HG02981 (cell line): ENCODE results near the gene PLK5.
A peak's percentile ranks its signal among the peaks of the same experiment; 100 is the strongest.

Experiments used
- ATAC-seq: cut with Tn5 transposase; IDR thresholded peaks from one replicate; pipeline ENCODE4 v1.9.1; 2021; ENCODE audit warnings: mild to moderate bottlenecking, moderate library complexity; ENCODE audit not compliant: unreplicated experiment

Gene PLK5

DNA sequence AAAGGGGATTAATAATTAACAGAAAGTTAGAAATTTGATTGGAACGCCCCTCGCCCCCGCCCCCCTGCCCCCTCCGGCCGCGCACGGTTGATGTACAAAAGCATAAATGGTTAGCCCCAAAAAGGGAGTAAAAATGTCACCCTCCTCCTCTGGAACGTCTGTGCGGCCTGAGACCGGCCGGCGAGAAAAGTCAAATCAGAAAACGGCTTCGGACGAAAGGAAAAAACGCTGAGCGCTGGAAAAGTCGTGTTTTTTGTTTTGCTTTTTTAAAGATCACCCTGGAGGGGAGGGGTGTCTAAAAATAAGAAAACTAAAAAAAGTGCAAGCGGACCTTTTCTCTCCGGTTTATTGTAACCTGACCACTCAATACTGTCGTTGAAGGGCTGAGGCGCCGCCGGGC, 31.1 kb downstream of the PLK5 start:
- no peak for ATAC-seq

DNA sequence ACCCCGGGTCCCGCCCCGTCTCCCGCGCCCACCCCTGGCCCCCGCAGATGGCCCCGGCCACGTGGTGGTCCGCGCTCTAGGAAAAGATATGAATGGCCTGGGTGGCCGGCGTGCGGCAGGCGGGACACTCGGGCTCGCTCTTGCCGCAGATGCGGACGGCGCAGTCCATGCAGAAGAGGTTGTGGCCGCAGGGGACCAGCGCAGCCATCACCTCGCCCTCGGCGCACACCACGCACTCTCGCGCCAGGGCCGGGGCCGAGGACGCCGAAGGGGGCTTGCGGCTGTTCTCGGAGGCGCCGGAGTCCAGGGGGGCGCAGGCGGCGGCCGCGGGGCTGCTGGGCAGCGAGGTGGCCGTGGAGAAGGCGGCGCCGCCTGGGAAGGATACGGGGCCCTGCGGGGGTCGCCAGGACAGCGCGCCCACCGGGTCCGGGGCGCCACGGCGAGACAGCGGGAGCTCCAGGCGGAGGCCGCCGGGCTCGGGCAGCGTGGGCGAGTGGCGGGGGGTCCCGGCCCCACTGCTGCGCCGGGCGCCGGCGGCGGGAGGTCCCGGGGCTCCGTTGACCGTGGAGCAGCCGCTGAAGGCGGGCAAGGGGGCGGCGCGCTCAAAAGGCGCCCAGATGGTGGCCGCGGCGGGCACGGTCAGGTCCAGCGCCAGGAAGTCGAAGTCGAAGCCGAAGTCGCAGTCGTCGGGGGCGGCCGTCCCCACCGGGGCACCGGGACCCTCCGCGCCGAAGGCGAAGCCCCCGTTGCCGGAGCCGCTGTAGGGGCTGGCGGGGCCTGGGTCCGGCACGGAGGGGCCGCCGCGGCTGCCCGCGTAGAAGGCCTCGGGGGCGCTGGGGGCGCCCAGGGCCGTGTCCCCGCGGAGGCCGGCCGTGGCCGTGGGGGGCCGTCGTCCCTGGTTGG, 31.9 kb downstream of the PLK5 start:
- ATAC-seq: no peak

DNA sequence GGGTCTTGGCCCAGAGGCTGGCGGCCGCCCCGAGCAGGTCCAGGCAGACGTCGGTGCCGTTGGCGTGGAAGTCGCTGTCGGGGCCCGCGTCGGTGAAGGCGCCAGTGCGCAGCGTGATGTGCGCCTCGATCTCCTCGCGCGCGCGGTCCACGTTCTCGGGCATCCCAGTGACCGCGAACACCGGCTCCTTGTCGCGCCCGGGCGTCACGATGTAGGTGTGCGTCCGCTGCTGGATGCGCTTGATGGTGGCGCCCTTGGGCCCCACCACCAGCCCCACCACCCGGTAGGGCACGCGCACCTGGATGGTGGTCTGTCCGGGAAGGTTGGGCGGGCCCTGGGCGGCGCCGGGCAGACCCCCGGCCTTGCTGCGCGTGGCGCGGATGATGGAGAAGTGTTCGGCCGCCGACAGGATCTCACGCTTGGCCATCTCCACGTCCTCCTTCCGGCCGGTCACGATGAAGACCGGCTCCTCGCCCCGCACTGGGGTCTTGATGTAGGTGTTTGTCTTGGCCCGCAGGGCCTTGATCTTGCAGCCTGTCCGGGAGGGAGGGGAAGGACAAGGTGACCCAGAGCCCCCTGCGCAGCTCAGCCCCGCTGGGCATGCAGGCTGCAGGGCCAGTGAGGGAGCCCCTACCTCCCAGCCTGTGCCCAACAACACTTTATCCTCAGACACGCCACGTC, 32.7 kb downstream of the PLK5 start:
- no peak for ATAC-seq

DNA sequence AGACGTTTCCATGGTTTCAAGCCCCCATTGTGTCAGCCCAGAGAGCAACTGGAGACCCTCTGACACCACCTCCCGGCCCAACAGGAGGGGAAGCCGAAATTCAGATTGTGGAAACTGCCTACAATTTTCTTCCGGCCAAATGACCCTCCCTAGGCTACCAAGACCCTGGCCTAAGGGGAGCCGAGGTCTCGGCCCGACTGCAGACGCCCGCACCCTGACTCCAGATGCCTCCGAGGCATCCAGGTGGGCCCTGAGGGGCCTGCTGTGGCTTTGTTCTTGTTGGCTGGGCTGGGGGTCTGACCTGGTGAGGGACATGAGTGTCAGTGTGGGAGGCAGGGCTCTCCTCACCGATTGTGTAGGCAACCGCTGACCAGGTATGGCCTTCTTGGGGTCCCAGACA, 34.7 kb downstream of the PLK5 start:
- ATAC-seq: no peak

DNA sequence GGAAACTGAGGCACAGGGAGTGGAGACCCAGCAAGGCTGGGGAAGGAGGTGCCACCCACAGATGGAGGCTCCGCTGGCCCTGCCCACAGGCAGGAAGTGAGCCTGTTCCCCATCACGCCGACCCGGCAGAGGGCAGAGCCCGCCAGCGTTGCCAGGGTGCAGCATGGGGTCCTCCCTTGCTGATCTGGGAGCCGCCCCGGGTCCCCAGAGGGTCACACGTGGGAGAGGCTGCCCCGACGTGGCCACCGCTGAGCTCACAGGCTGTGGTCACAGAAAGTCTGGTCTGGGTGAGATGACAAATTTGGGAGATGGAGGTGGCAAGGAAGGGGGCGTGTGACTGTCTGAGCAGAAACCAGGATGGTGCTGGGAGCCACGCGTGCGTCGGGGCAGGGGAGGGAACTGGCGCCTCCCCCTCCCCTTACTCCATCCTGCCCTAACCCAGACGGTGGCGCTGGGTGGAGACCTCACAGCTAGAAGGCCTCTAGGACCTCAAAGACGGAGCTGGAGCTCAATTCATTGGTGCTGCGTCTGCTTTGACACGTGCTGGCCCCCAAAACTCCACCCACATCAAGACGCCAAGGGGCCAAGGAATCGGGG, 36.5 kb downstream of the PLK5 start:
- no peak for ATAC-seq

DNA sequence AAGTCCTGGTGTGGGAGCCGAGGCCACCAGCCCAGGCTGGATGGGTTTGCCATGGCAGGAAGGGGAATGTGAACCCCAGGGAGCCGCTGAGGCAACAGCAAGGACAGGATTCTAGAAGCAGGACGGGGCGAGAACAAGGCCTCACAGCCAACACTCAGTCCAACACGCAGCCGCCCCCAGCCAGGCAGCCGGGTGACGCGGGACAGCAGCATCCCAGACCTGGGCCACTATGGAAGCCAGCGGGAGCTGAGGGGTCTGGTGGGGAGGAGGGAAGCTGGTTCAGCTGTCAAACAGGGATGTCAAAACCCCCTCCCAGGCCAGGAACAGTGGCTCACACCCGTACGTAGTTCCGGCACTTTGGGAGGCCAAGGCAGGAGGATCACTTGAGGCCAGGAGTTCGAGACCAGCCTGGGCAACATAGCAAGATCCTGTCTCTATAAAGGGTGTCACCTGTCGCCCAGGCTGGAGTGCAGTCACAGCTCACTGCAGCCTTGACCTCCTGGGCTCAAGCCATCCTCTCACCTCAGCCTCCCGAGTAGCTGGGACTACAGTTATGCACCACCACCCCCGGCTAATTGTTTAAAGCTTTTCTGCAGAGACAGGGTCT, 37.5 kb downstream of the PLK5 start:
- ATAC-seq: no peak

DNA sequence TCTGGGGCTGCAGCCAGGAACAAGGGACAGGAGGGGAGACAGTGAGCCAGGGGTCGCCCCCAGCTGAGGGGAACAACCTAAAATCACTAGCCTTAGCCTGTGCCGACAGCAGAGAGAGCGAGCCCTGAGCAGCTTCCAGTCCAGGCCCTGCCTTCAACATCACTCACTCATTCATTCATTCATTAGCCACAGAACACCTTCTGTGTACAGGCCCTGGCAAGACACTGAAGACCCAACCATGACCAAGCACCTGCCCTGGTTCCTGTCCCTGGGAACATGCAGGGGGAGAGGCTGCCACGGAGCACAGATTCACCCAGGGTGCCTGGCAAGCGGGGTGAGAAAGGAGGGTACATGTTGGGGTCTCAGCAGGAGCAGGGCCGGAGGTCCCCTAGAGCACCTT, 39.4 kb downstream of the PLK5 start:
- ATAC-seq: no peak

DNA sequence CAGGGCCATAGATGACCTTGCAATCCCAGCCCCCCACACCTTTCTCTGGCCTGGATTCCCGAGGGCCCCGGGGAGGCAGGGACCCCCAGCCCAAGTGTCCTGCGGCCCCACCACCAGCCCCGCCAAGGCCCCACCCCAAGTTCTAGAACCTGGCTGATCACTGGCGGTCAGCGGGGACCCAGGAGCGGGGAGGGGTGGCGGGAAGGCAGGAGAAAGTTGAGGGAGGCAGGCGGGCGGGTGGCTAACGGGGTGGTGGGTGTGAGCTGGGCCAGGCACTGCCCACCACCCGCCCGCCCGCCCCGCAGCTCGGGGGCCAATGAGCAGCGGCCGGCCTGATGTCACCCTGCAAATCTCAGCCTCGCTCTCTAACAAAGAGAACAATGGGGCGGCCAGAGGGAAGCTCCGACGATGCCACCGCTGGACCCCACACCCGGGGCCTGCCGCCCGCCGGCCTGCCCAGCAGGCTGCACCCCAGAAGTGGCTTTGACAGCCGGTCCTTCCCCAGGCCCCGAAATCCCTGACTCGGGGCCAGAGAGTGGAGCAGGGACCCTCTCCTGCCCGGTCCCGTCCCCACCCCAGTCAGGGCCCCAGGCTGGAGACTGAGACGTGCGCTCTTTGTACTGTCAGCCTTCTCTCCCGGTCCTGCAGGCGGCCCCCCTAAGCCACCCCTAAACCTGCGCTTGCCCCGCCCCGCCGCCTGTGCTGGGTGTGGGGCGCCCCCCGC, 42.7 kb downstream of the PLK5 start:
- ATAC-seq: no peak

DNA sequence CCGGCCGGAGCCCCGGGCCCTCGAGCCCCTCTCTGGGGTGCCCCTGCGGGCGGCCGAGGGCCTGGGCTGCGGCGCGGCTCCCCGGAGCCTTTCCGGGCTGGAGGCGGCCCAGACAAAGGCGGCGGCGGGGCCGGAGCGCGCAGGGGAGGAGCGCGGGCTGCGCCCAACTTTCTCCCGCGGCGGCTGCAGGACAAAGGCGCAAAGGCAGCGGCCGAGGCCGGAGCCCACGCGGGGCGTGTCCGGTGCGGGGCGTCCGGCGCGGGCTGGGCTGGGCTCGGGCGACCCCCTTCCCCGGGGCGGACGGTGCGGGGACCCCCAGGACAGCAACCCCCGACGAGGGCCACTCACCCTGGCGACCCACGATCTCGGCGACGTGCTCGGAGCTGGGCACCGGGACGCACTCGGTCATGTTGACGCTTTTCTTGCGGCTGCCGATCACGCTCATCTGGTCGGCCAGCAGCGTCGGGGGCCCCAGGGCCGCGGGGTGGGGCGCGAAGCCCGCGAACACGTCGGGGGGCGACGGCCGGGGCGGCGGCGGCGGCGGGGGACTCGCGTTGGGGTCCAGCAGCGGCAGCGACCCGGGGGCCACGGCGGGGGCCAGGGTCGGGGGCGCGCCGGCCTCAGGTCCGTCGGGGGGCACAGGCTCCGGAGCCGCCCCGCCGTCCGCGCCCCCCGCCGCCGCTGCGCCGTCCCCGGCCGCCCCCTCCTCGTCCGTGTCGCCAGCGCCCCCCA, 43.4 kb downstream of the PLK5 start:
- no peak for ATAC-seq

DNA sequence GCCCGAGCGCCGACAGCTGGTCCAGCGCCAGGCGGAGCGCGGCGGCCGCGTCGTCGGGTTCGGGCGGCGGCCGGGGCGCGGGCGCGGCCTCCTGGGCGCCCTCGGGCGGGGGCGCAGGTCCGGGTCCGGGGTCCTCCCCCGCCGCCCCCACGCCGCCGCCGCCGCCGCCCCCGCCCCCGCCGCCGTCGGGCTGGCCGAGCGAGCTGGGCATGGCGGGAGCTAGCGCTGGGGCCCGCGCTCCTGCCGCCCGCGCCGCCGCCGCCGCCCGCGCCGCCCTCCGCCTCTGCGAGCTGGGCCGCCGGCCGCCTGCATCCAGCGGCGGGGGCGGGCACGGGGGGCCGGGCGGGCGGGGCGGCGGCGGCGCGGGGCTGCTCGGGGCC, 44.0 kb downstream of the PLK5 start:
- ATAC-seq: no peak

DNA sequence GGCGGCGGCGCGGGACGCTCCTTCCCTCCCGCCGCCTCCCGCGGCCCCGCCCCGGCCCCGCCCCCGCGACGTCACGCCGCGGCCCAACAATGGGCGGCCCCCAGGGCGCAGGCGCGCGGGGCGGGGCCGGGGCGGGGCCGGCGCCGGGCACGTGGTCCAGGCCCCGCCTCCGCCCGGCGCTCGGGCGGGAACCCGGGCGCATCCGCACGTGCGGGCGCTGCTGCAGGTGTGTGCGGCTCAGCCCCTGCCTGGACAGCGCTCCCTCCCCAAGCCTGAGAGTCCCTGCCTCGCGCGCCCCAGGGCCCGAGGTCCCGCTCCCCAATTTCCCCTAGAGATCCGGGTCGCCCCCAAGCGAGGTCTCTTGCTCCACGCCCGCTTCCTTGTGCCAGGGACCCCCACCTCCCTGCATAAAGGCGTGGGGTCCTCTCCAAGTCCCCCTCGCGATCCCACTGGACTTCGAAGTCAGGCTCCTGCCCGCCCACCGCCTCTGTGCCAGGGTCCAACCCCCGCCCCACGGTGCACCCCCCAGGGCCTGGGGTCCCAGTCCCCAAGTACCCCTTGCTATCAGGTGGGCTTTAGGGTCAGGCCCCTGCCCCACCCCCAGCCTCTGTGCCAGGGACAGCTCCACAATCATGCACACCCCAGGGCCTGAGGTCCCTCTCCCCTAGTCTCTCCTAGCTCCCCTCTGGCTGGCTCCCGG, 44.6 kb downstream of the PLK5 start, which contains the start of gene MEX3D:
Gene MEX3D (minus strand): TSS at position 6 of the 700 bp plus-strand sequence. CDS start 267 bp downstream, outside the sequence.
- peak; percentile 57 for ATAC-seq

DNA sequence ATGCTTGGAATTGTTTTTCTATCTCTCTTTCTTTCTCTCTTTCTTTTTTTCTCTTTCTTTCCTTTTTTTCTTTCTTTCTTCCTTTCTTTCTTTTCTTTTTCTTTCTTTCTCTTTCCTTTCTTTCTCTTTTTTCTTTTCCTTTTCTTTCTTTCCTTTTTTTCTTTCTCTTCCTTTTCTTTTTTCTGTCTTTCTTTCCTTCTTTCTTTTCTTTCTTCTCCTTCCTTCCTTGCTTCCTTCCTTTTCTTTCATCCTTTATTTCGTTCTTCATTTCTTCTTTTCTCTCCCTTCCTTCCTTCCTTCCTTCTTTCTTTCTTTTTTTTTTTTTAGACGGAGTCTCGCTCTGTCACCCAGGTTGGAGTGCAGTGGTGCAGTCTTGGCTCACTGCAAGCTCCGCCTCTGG, 46.1 kb downstream of the PLK5 start:
- ATAC-seq: no peak

DNA sequence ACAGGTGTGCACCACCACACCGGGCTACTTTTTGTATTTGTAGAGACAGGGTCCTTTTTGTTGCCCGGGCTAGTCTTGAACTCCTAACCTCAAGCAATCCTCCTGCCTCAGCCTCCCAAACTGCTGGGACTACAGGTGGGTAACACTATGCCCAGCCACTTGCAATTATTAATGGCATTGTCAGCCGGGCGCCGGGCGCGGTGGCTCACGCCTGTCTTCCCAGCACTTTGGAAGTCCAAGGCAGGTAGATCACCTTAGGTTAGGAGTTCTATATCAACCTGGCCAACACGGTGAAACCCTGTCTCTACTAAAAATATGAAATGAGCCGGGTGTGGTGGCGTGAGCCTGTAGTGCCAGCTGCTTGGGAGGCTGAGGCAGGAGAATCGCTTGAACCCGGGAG, 47.0 kb downstream of the PLK5 start:
- no peak for ATAC-seq

DNA sequence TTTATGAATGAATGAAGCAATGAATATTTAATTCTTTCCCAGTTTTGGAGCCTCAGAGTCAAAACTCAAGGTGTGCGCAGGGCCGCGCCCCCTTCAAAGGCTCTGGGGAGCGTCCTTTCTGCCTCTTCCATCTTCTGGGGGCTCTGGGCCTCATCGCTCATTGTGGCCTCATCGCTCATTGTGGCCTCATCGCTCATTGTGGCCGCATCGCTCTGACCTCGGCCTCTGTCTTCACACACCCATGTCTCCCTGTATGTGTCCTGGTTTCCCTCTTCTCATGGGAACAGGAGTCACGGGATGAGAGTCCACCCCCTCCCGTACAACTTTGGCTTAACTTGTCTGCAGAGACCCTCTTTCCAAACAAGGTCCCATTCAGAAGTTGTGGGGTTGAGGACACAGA, 47.5 kb downstream of the PLK5 start:
- ATAC-seq: no peak

DNA sequence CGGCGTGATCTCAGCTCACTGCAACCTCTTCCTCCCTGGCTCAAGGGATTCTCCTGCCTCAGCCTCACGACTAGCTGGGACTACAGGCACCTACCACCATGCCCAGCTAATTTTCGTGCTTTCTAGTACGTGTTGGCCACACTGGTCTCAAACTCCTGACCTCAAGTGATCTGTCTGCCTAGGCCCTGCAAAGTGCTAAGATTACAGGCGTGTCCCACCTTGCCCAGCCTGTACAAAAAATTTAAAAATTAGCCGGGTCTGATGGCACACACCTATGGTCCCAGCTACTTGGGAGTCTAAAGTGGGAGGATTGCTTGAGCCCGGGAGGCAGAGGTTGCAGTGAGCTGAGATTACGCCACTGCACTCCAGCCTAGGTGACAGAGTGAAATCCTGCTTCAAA, 48.9 kb downstream of the PLK5 start:
- no peak for ATAC-seq

DNA sequence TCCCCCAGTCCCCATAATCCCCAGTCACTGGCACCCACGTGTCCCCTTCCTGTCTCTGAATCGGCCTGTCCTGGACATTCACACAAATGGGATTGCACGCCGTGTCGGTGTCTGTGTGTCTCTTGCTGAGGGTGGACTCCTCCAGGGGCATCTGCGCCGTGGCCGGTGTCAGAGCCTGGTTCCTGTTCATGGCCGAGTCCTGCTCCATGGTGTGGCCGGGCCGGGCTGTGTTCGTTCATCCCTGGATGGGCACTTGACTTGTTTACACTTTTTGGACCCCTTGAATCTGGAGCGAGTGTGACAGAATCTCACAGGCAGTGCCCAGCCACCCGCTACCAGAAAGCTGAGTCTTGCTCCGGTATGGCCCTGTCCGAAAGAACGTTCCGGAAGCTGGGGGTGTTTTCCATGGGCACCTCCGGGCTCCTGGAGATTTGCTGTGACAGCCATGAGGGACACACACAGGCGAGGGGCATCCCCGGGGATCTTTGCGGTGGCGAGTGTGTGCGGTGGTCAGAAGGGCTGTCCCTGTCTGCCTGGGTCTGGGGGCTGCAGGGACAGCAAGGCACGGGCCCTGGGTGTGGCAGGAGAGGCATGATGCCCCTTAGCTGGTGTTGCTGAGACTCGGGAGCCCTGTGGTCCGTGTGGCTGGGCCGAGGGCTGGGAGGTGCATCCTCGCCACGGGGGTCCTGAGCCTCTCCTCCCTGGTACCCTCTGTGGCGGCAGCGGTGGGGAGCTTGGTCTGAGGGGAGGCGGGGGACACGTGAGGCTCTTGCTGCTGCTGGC, 50.7 kb downstream of the PLK5 start:
- ATAC-seq: no peak

DNA sequence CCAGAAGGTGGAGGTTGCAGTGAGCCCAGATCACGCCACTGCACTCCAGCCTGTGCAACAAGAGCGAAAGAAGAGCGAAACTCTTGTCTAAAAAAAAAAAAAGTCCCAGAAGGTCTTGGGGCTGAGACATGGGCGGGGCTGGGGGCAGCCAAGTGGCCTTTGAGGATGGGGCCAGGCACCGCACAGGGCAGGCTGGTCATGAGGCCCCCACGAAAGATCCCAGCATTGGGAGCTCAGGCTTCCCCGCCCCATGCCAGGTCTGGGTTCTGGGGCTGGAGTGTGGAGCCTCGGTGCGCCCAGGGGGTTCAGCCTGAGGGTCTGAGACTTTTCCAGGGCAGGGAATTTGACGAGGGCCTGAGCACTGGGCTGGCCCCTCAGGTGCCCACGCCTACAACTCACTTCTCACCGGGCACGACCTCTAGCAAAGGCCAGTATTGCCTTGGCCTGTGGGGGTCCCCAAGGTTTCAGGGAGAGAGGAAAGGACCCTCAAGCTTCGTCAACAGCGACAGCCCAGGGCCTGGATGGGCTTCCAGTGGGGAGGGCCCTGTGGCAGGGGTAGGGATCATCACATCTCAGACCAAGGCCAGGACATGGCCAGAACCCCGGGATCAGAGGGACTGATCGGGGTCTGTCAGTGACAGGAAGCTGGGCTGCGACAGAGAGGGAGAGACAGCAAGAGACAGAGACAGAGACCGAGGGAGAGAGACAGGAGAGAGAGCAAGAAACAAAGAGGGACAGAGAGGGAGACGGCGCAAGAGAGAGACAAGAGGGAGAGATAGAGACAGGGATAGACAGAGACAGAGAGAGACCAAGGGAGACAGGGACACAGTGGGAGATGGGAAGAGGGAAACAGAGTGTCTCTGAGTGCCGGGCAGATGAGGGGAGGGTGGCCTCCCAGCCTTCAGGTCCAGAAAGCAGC, 51.7 kb downstream of the PLK5 start:
- ATAC-seq: no peak
